ENCODE results near the gene SLC7A8.

GRCh38 chr14:23182372-23183157 is 895 bp downstream of the SLC7A8 start:
- TF ChIP-seq CTCF (IDR thresholded peaks at IDR 0.05) (no peak), POLR2A (IDR thresholded peaks at IDR 0.05) (peak in 1 of 4 donors; percentile 25), POLR2AphosphoS5 (IDR thresholded peaks at IDR 0.05) (peak in 1 of 2 donors; percentile 22)
